SU-DHL-6 (cell line): ENCODE measurements around the gene LRRC10.

Experiments used
- H2AFZ ChIP-seq: fragments of 200-600 bp; sonication (generic); 2 replicates; pipeline ENCODE4 v1.6.1; 2014; ENCODE audit warnings: low read depth, mild to moderate bottlenecking, moderate library complexity, mixed read lengths, antibody characterized with exemption, low read length; ENCODE audit not compliant: severe bottlenecking
- H3F3A ChIP-seq: fragments of 200-600 bp; shearing (Covaris generic); 2 replicates; pipeline ENCODE4 v1.6.0; 2016; ENCODE audit warnings: antibody characterized with exemption, mild to moderate bottlenecking; ENCODE audit not compliant: insufficient read depth
- H3K27ac ChIP-seq: fragments of 200-600 bp; sonication (generic); 2 replicates; pipeline ENCODE4 v1.5.1; 2016; ENCODE audit warnings: low read depth, mild to moderate bottlenecking, low read length, moderate library complexity, mixed read lengths
- H3K27me3 ChIP-seq: fragments of 200-600 bp; sonication (generic), shearing (Covaris generic); 2 replicates; pipeline ENCODE4 v1.6.0; 2014; ENCODE audit warnings: mild to moderate bottlenecking, low read length
- H3K36me3 ChIP-seq: fragments of 200-600 bp; sonication (generic); 2 replicates; pipeline ENCODE4 v1.6.1; 2014; ENCODE audit warnings: mild to moderate bottlenecking, low read length, mixed read lengths
- H3K4me2 ChIP-seq: fragments of 300-600, 200-600 bp; shearing (Covaris generic), sonication (generic); 2 replicates; pipeline ENCODE4 v1.6.0; 2014; ENCODE audit warnings: low read length, low read depth, mild to moderate bottlenecking; ENCODE audit not compliant: poor library complexity, severe bottlenecking
- H3K4me3 ChIP-seq: fragments of 200-600 bp; sonication (generic); 2 replicates; pipeline ENCODE4 v1.5.1; 2014; ENCODE audit warnings: antibody characterized with exemption, low read length, mild to moderate bottlenecking, mixed read lengths; ENCODE audit not compliant: insufficient read depth, poor library complexity, severe bottlenecking
- H3K79me2 ChIP-seq: fragments of 200-600 bp; sonication (generic); 2 replicates; pipeline ENCODE4 v1.6.1; 2014; ENCODE audit warnings: mild to moderate bottlenecking, low read length, moderate library complexity; ENCODE audit not compliant: insufficient read depth
- H3K9ac ChIP-seq: fragments of 200-600 bp; sonication (generic); 2 replicates; pipeline ENCODE4 v1.7.0; 2014; ENCODE audit warnings: mild to moderate bottlenecking, low read length
- H3K9me2 ChIP-seq: fragments of 200-600 bp; sonication (generic); replicated peaks from 2 replicates; pipeline ENCODE4 v1.6.1; 2014; ENCODE audit warnings: low read length; ENCODE audit not compliant: insufficient read depth
- H3K9me3 ChIP-seq: fragments of 200-600 bp; sonication (generic); 2 replicates; pipeline ENCODE4 v1.6.1; 2014; ENCODE audit warnings: low read length, mixed read lengths; ENCODE audit not compliant: insufficient read depth
- H4K20me1 ChIP-seq: fragments of 200-600 bp; sonication (generic); 2 replicates; pipeline ENCODE4 v1.6.1; 2014; ENCODE audit warnings: low read depth, mild to moderate bottlenecking, antibody characterized with exemption, low read length, moderate library complexity, mixed read lengths
- CTCF ChIP-seq: fragments of 200-600 bp; sonication (generic); IDR thresholded peaks from one replicate; pipeline ENCODE4 v1.5.1; 2017; ENCODE audit warnings: antibody characterized with exemption, mild to moderate bottlenecking, low read length, moderate library complexity; ENCODE audit not compliant: insufficient read depth, poor library complexity, severe bottlenecking
- EZH2phosphoT487 ChIP-seq: fragments of 200-600 bp; sonication (generic), shearing (Covaris generic); conservative IDR thresholded peaks from 2 replicates; pipeline ENCODE4 v1.6.1; 2018; ENCODE audit warnings: mild to moderate bottlenecking, antibody characterized with exemption, low read length, moderate library complexity, mixed read lengths

LRRC10 gene

GRCh38 chr12:69602954-69603353, 7.8 kb downstream of the LRRC10 start:
- H3K79me2 ChIP-seq = no peaks in the 10 kb centered on the region
- H3K9me2 ChIP-seq = no peaks in the 10 kb centered on the region
- H2AFZ ChIP-seq = no peak overlapping the region
- H3K36me3 ChIP-seq = peaks cover 52% of the 10 kb centered on the region
- no peaks in the 10 kb centered on the region for H3K9me3 ChIP-seq
- no peak overlapping the region for H3K4me2 ChIP-seq
- H3K9ac ChIP-seq = no peak overlapping the region
- TF ChIP-seq CTCF (no peak), EZH2phosphoT487 (no peak)
- H3F3A ChIP-seq = peaks cover 17% of the 10 kb centered on the region; the same call in 1 of the 2 replicates
- H3K27me3 ChIP-seq = no peaks in the 10 kb centered on the region
- no peaks in the 10 kb centered on the region; the same call in 1 of the 2 replicates for H4K20me1 ChIP-seq
- no peak overlapping the region for H3K4me3 ChIP-seq
- no peak overlapping the region for H3K27ac ChIP-seq

- TF ChIP-seq EZH2phosphoT487 = no peak
- TF ChIP-seq CTCF = no peak
- H3K9me2 ChIP-seq = no peaks in the 10 kb centered on the region
- peaks cover 17% of the 10 kb centered on the region; the same call in 1 of the 2 replicates for H3F3A ChIP-seq
- H3K36me3 ChIP-seq = peaks cover 59% of the 10 kb centered on the region
- no peaks in the 10 kb centered on the region for H3K27me3 ChIP-seq
- H3K79me2 ChIP-seq = no peaks in the 10 kb centered on the region
- no peak overlapping the region for H3K27ac ChIP-seq
- no peaks in the 10 kb centered on the region; the same call in 1 of the 2 replicates for H4K20me1 ChIP-seq
- no peak overlapping the region for H3K4me2 ChIP-seq
- H3K9ac ChIP-seq = no peak overlapping the region
- no peak overlapping the region for H2AFZ ChIP-seq
- no peaks in the 10 kb centered on the region for H3K9me3 ChIP-seq
- H3K4me3 ChIP-seq = no peak overlapping the region
Observed at GRCh38 chr12:69601962-69602685, 8.6 kb downstream of the LRRC10 start.

- TF ChIP-seq CTCF (no peak), EZH2phosphoT487 (no peak)
- no peak overlapping the region for H2AFZ ChIP-seq
- H3K9ac ChIP-seq = no peak overlapping the region
- no peaks in the 10 kb centered on the region for H3K9me2 ChIP-seq
- H3K27ac ChIP-seq = no peak overlapping the region
- H3K4me3 ChIP-seq = no peak overlapping the region
- H3K79me2 ChIP-seq = no peaks in the 10 kb centered on the region
- peaks cover 17% of the 10 kb centered on the region; the same call in 1 of the 2 replicates for H3F3A ChIP-seq
- peaks cover 72% of the 10 kb centered on the region for H3K36me3 ChIP-seq
- H3K9me3 ChIP-seq = no peaks in the 10 kb centered on the region
- no peaks in the 10 kb centered on the region; the same call in 1 of the 2 replicates for H4K20me1 ChIP-seq
- H3K27me3 ChIP-seq = no peaks in the 10 kb centered on the region
- no peak overlapping the region for H3K4me2 ChIP-seq
Observed at GRCh38 chr12:69600804-69601203, 9.9 kb downstream of the LRRC10 start.
